GM19395 (cell line): Measurements from ENCODE around the gene SEZ6L2.
"Not testable (repeated sequence)": the region's sequence is repeated elsewhere in the genome, so short reads cannot be mapped to it uniquely, and the experiment has no call there.

Source experiments
- ATAC-seq: cut with Tn5 transposase; IDR thresholded peaks from one replicate; pipeline ENCODE4 v1.9.1; 2021; ENCODE audit warnings: mild to moderate bottlenecking, moderate library complexity; ENCODE audit not compliant: unreplicated experiment

SEZ6L2 gene

DNA sequence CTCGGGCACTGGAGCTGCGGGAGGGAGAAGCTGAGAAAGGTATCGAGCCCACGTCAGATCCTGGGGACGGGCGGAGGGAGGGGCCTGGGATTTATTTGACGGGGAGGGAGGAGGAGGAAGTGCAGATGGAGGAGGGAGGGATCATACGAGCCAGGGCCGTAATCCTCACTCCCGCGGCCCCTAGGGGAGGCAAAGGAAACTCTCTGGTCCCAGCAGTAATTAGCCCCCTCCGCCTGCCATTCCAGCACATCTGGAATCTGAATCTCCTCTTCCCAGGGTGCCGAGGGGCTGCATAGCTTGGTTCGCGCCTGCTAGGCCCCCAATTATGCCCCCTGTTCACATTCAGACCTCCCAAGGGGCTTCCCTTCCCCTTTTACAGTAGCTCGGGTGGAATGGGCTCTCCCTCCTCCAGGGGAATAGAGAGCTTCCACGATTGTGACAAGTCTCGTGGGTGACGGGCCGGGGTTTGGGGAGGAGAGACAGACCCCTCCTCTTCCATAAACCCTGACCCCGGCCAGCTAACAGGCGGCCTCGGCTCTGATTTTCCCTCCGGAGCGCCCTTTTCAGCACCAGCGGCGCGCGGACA is at the start of gene SEZ6L2:
Gene SEZ6L2 (minus strand): TSS at position 35 of the 586 bp plus-strand sequence. CDS start 531 bp downstream, outside the sequence.
- no peak for ATAC-seq

DNA sequence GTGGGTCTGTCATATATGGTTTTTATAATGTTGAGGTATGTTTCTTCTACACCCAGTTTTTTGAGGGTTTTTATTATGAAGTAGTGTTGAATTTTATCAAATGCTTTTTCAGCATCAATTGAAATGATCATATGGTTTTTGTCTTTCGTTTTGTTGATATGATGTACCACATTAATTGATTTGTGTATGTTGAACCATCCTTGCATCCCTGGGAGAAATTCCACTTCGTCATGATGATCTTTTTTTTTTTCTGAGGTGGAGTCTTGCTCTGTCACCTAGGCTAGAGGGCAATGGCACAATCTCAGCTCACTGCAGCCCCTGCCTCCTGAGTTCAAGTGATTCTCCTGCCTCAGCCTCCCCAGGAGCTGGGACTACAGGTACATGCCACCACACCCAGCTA is 48.5 kb upstream of the SEZ6L2 start:
- no peak for ATAC-seq

DNA sequence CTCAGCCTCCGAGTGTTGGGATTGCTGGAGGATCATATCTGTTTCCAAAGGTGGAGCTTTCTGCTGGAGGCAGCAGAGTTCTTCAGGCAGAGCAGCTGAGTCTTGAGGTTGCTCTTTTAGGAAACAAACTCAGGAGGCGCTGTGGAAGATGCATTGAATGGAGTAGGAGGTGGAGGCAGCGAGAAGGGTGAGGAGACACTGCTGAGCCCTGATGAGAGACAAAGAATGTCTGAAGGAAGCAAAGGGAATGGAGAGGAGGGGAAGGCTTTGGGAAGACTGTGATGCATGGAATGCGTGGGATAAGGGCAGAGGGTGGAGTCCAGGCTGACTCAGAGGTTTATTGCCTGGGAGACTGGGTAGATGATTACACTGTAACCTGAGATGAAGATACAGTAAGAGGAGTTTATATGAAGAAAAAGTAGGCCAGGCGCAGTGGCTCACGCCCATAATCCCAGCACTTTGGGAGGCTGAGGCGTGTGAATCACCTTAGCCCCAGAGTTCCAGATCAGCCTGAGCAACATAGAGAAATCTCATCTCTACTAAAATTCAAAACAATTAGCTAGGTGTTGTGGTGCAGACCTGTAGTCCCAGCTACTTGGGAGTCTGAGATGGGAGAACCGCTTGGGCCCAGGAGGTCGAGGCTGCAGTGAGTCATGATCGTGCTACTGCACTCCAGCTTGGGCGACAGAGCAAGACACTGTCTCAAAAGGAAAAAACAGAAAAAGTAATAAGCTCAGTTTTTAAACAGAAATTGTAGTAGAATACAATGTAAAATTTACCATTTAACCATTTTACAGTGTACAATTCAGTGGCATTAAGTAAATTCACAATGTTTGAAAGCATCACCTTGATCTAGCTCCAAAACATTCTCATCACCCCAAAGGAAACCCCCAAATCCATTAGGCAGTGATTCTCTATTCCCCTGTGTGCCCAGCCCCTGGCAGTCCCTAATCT is 44.8 kb upstream of the SEZ6L2 start:
- no peak for ATAC-seq

DNA sequence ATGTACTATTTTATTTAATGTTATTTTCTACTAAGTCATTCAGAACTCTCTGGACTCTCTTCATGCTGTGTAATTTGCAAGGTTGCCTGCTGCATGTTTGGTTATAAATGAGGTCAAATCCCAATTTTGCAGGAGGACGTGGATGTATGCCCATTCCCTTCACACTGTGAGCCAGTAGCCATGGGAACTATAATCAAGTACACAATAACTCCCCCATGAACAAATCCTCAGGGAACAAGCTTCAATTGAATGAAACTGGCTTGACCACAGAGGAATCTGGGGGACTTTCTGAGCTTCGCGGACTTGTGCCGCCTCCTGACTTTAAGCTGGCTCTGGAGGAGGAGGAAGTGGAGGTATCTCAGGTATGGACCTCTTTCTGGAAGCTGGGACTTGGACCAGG is 41.3 kb upstream of the SEZ6L2 start:
- ATAC-seq, result no peak

DNA sequence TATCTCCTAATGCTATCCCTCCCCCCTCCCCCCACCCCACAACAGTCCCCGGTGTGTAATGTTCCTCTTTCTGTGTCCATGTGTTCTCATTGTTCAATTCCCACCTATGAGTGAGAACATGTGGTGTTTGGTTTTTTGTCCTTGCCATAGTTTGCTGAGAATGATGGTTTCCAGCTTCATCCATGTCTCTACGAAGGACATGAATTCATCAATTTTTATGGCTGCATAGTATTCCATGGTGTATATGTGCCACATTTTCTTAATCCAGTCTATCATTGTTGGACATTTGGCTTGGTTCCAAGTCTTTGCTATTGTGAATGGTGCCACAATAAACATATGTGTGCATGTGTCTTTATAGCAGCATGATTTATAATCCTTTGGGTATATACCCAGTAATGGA is 32.4 kb upstream of the SEZ6L2 start:
- ATAC-seq, result not testable (repeated sequence)

DNA sequence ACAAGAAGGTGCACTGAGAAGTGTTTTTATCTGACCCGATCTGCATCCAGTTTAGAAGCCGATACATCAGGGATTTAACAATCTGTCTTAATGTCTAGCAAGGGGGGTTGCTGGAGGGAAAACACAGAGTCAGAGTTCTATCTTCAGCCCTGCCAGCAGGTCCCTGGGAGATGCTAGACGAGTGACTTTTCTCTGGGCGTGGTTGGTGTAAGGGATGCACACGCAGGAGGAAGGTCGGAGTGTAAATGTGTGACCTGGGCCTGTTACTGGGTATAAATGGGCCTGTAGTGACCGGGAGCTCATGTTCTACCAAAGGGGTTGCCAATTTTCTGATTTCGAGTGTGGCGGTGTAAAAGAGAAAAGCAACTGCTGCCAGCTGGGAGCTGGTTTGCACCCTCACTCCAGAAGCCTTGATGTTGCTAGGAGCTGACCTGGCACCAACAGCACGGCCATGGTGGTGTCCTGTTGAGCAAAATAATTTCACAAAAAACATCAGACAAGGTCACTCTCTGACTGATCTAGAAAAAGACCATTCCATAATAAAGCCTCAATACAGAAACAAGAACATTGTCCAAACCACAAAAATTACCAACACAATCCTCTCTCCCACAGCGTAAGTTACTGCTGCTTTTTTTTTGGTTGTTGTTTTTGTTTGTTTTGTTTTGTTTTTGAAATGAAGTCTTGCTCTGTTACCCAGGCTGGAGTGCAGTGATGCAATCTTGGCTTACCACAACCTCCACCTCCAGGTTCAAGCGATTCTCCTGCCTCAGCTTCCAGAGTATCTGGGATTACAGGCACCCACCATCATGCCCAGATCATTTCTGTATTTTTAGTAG is 27.9 kb upstream of the SEZ6L2 start:
- ATAC-seq, result no peak

DNA sequence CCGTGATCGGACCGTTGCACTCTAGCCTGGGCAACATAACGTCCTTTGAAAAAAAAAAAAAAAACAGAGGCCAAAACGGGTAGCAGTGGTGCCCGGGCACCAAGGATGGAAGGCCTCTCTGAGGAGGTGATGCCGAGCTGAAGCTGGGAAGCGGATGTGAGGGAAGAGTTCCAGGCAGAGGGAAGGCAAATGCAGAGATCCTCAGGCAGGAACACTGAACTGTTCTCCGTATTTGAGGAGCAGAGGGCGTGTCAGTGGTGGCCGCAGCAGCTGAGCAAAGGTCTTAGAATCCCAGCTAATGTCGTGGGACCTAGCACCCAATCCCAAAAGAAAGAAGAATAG is 27.3 kb upstream of the SEZ6L2 start:
- ATAC-seq, result no peak

DNA sequence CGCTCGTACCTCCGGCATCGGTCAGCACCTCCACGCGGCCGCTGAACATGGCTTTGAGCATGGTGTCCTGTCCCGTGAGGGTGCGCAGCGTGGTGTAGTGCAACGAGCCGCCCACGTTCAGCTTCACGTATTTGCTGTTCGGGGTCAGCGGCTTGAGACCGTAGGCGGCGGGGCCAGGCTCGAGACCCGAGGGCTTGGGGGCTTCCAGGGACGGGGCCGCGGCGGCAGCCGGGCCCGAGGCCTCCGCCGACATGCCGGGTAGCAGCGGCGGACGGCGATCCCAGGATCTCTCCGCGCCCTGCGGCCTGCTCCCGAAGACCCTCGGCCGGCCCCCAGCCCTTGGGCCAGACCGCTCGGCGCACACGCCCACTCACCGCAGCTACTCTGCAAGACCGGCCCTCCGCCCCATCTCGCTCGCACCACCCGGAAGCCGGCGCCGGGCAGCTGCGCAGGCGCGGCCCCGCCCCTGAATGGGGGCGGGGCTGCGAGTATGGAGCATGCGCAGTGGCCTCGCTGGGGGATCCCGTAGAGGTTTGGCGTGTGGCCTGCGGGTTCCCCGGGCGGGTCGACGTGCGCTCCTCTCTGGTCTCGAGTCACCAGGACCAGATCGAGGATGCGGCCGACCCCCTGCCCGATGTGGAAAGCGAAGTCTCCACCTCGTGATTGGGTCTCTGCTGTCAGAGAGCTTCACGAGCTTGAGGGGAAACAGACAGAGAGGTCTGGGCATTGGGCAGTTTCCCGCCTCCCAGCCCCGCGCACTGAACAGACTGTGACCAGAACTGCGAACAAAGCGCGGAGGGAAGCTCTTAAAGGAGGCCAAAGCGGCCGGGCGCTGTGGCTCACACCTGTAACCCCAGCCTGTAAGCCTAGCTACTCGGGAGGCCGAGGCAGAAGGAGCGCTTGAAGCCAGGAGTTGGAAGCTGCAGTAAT is 26.7 kb upstream of the SEZ6L2 start, which contains the start of gene KCTD13:
Gene KCTD13 (minus strand): TSS at position 446 of the 930 bp plus-strand sequence. CDS start 193 bp downstream, at position 253.
- ATAC-seq, result peak; percentile 75

DNA sequence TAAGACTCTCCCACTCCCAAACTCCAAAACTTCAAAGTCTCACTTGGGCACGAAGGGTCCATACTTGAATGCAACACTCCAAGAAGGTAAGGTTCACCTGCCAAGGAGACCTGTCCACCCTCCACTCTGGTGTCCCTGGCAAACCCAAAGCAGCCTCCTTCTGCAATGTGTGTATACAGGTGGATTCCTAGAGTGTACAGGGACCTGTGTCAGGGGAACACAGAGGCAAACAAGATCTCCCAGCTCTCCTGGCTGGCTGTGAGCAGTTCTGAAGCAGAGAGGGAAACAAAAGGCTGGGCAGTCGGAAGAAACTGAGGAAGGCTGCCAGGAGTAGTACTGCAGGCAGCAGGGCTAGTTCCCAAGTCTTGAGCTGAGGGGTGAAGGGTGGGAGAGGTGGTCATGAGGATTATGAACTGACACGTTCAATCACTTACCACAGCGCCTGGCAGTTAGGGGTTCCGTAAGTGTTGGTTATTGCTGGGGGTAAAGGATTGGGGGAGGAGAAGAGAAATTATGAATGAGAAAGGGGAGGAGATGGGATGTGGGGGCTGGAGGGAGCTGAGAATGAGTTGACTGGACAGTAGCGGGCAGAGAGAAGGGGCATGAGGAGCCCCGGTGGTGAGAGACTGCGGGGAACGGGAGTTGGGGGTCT is 25.9 kb upstream of the SEZ6L2 start:
- no peak for ATAC-seq

DNA sequence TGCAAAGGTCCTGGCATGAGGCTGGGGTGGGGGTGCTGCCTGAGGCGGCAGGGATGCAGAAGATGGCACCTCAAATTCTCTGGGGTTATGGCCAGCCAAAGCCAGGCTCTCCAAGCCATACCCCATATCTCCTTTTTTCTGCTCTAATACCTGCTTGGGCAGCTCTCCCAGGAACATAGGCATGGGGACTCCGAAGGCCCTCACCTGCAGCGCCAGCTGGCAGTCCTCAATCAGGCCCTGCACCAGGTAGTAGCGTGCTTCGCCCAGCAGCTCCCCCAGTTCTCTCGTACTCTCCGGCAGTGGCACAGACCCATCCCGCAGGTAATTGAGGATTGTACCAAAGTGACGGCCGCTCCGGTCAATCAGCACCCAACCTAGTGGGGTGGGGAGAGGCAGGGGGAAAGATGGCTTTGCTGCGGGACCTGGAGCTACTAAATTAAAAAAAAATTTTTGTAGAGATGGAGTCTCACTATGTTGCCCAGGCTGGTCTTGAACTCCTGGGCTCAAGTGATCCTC is 23.7 kb upstream of the SEZ6L2 start:
- ATAC-seq, result no peak

DNA sequence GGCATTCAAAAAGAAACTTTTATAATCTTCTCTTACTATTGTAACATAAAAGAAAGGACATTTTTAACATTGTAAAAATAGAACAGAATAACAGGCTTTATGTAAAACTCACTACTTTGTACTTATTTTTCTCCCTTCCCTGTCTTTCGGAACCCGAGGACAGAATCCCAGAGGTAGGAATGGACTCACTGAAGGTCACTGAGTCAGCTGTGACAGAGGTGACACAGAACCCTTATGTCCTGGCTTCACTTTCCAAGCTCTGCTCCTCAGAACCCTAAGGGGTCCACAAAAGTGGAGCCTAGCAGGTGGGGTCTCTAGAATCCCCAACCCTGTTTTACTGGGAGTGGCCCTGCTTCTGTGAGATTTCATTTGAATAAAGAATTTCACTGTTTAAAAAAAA is 23.0 kb upstream of the SEZ6L2 start:
- no peak for ATAC-seq

DNA sequence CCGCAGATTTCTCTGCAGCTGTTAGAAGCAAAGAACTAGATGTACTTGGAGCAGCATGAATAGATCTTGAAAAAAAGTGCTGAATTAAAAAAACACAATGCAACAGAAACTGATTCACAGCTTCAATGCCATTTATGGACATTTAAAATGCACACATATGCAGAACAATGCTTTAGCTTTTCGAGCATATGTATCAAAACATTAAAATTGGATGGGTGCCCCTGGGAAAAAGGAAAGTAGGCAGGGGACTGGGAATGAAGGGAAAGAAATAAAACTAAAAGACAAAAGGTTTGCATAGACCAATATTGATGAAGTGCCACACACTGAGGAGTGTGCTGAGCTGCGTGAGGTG is 21.7 kb upstream of the SEZ6L2 start:
- no peak for ATAC-seq

DNA sequence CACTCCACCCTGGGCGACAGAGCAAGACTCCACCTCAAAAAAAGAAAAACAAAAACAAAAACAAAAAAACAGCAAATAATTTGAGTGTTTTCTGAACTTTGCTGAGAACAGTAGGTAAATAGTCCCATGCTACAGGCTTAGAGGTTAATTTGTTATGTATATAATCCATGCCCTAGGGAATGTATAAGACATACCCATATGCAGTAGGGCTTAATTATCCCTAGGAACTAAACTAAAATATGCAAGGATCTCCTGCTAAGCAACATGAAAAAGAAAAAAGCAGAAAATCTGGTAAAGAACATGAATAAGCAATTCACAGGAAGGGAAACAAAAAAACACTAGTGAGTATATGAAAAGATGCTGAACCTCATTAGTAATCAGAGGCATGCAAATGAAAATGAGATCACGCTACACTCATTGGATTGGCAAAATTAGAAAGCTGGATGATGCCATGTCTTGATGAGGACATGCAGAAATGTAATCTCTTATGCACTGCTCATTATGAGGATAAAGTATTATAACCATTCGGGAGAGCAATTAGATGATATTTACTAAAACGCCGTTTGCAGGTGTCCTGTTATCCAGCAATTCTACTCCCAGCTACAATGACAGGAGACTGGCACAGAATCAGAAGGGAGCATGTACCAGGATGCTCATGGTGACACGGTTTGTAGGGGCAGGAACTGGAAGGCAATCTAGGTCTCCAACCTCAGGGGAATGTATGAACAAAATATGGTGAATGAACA is 21.1 kb upstream of the SEZ6L2 start:
- ATAC-seq, result no peak

DNA sequence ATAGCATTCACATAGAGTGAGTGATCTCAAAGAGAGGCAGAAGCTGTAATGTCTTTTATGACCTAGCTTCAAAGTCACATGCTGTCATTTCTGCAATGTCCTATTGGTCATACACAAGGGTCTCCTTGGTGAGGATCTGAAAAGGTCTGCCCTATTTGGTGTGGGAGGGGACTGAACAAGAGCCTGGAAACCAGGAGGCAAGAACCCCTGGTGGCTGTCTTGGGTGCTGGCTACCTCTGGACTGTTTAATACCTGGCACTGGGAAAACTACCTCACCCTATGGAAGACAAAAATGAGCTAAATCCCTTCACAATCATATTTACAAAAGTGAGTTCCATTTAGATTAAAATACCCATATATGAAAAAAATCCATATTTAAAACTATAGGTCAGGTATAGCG is 17.6 kb upstream of the SEZ6L2 start:
- no peak for ATAC-seq

DNA sequence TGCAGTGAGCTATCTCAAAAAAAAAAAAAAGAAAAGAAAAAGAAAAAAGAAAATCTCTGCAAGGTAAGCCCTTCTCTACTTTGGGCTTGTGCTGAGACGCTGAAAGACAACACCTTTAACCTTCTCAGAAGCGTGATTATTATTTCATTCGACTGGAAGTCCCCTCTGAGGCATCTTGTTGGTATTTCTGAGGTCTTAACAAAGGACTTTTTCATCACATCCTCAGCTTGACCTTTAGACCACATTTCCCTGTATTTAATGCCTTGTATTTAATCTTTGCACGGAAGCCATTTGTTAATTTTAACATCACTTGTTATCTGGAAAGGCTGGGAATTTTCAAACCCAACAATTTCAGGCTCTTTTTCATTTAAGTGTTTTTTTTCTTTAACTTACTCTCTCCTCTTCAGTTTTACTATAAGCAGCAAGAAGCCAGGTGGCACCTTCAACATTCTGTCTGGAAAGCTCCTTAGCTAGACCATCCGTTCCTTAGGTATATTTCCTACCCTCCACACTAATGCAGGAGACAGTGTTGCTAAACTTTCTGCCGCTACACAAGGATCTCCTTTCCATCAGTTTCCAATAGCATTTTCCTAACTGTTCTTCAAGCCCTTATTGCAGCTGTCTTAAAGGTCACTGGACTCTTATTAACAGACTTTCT is 16.4 kb upstream of the SEZ6L2 start:
- ATAC-seq, result no peak

DNA sequence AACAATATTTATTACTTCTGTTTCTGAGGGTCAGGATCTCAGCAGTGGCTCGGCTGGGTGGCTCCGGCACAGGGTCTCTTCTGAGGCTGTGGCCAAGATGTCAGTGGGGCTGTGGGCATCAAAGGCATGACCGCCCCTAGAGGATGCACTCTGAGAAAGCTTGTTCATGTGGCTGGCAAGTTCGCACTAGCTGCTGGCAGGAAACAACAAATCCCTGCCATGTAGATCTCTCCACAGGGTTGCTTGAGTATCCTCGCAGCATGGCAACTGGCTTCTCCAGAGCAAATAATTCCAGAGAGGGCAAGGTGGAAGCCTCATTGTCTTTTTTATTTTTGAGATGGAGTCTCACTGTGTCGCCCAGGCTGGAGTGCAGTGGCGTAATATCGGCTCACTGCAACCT is 14.2 kb upstream of the SEZ6L2 start:
- ATAC-seq, result no peak

DNA sequence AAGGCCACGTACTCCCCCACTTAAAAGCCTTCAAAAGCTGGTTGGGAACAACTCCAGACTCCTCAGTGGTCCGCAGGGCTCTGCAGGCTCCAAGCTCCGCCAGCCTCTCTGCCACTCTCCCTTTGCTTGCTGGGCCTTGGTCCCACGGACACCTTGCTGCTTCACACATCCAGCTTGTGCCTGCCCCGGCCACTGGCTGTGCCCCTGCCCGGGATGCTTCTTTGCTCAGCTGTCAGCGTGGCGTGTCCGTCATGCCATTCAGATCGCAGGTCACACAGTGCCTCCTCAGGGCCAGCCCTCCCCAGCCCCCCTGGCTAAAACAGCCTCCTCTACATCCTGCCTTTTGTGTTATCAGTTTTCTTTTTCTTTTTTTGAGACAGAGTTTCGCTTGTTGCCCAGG is 12.7 kb upstream of the SEZ6L2 start:
- no peak for ATAC-seq

DNA sequence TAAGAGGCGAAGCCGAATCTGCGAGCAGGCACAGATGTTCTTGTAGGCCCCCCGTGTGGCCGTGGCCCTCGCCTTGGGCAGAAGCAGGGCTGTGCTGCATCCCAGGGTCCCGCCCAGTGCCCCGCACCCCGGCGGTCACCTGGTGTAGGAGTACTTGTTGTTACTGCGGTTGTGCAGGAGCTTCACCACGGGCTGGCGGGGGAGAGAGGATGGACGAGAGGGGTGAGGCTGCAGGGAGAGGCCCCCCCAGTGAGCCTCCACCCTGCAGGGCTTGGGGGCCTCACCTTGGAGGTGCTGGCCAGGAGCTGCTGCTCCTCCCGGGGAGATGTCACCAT is 12.3 kb upstream of the SEZ6L2 start:
- no peak for ATAC-seq
